Esophagus (tissue), 2 donors: Measurements from ENCODE around the gene LAMB1. TPM values are rescaled to one million over a fixed set of nuclear protein-coding genes. Genes with fewer than 3 reads are reported as not detected.

Experiments
- H3K27ac ChIP-seq, 2 donors: one replicate each; pipeline ENCODE4 v1.5.1; 2013; ENCODE audit warnings: low read depth in 2 of 2, mild to moderate bottlenecking in 2 of 2, inconsistent platforms in 1 of 2, low read length in 1 of 2, moderate library complexity in 1 of 2
- H3K27me3 ChIP-seq, 2 donors: one replicate each; pipeline ENCODE4 v1.6.1; 2013; ENCODE audit warnings: low read length in 2 of 2, control low read depth in 1 of 2, mild to moderate bottlenecking in 1 of 2; ENCODE audit not compliant: insufficient read depth in 2 of 2, control insufficient read depth in 1 of 2
- H3K36me3 ChIP-seq, 2 donors: one replicate each; pipeline ENCODE4 v1.6.1; 2013; ENCODE audit warnings: low read length in 1 of 2; ENCODE audit not compliant: control insufficient read depth in 2 of 2, insufficient read depth in 2 of 2
- H3K4me1 ChIP-seq, 2 donors: one replicate each; pipeline ENCODE4 v1.6.1; 2013; ENCODE audit warnings: low read length in 1 of 2; ENCODE audit not compliant: control insufficient read depth in 2 of 2, insufficient read depth in 2 of 2
- H3K4me3 ChIP-seq, 2 donors: one replicate each; pipeline ENCODE4 v1.5.1; 2013; ENCODE audit warnings: low read length in 2 of 2, mild to moderate bottlenecking in 2 of 2, low read depth in 1 of 2, moderate library complexity in 1 of 2
- H3K9me3 ChIP-seq, 2 donors: one replicate each; pipeline ENCODE4 v1.6.1; 2013; ENCODE audit warnings: mild to moderate bottlenecking in 2 of 2, low read depth in 1 of 2, low read length in 1 of 2, moderate library complexity in 1 of 2; ENCODE audit not compliant: control insufficient read depth in 2 of 2, insufficient read depth in 1 of 2
- whole genome bisulfite sequencing, 2 donors: extraction: QIAGEN DNeasy Blood & Tissue Kit; methylation state at CpG; one replicate each; pipeline ENCODE4 v1.1.7; 2013; 5-methylcytosine and 5-hydroxymethylcytosine counted together
- polyA plus RNA-seq, 2 donors: library from polyadenylated mRNA; stranded (reverse); fragments of 200-250 nt; gene quantifications; one replicate each; pipeline ENCODE4 v1.2.3, GENCODE V29; 2013
- donor health status: healthy with polysubstance abuse.
- donor health status: Bipolar disorder and iron deficiency.

Gene LAMB1
- polyA plus RNA-seq, 2 donors, result 25.2 to 27.5 TPM

DNA sequence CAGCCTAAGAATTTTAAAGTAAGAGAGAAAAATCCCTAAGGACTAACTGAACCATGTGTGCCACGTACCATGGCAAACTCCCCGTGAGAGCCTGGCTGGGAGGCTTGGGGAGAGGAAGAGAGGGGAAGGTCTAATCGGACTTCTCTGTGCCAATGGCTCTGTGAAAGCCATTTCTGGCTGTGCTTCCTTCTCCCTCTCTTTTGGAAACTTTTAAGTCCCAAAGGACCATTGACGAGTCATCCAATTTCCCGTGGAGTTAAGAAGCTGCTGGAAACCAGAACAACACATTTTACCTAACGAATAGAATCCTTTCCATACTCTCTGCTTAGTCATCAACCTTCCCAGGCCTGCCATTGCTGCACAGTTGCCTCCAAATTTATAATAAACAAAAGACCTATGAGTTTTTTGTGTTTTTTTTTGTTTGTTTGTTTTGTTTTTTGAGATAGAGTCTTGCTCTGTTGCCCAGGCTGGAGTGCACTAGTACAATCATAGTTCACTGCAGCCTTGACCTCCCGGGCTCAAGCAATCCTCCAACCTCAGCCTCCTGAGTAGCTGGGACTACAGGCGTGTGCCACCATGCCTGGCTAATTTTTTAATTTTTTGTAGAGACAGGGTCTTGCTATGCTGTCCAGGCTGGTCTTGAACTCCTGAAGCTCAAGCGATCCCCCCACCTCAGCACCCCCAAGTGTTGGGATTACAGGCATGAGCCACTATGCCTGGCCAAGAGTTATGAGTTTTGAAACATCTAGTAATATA lies 13.2 kb downstream of the LAMB1 start:
- 70 to 73% methylated on average over 9 of the region's 9 CpGs for WGBS, 2 donors

DNA sequence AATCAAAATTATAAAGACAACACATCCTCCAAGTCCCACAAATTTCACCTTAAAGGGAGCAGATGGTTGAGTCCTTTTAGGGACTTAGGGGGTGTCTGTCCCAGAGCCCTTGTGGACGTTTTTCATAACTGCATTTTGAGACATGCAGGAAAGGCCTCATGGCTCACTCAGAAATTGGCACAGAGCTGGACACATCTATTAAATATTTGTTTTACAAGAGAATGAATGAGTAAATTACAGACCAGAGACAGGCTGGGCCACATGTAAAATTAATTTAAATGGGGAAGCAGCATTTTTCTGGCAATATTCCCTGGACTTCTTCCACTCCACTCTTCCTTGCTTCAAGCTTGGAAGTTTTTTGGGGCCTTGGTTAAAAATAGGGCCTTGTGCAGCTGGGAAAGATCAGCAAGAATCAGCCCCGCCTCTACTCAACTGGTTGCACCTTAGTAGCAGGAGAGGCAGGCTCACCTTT lies 20.0 kb downstream of the LAMB1 start:
- WGBS, 2 donors, result 37 to 39% methylated on average over 2 of the region's 2 CpGs

More for the DNA sequence above, 13.2 kb downstream of the LAMB1 start:
- H3K4me3 ChIP-seq, result no peak overlapping the region
- no peaks in the 10 kb centered on the region for H3K27me3 ChIP-seq
- peaks cover 0 to 5% of the 10 kb centered on the region in 2 donors for H3K36me3 ChIP-seq
- peaks cover 0 to 3% of the 10 kb centered on the region in 2 donors for H3K4me1 ChIP-seq
- peak overlapping the region in 1 of 2 donors; percentile 1 for H3K27ac ChIP-seq
- no peaks in the 10 kb centered on the region for H3K9me3 ChIP-seq

GRCh38 chr7:107982042-107982840 lies 20.7 kb downstream of the LAMB1 start:
- no peak overlapping the region for H3K27ac ChIP-seq
- H3K27me3 ChIP-seq, result no peaks in the 10 kb centered on the region
- no peaks in the 10 kb centered on the region for H3K9me3 ChIP-seq
- H3K4me3 ChIP-seq, result no peak overlapping the region
- H3K36me3 ChIP-seq, result peaks cover 0 to 4% of the 10 kb centered on the region in 2 donors
- H3K4me1 ChIP-seq, result no peaks in the 10 kb centered on the region
- 71 to 77% methylated on average over 9 of the region's 9 CpGs for WGBS, 2 donors

More for the DNA sequence above, 20.0 kb downstream of the LAMB1 start:
- no peak overlapping the region for H3K4me3 ChIP-seq
- no peaks in the 10 kb centered on the region for H3K9me3 ChIP-seq
- peaks cover 0 to 2% of the 10 kb centered on the region in 2 donors for H3K36me3 ChIP-seq
- H3K27ac ChIP-seq, result no peak overlapping the region
- no peaks in the 10 kb centered on the region for H3K4me1 ChIP-seq
- H3K27me3 ChIP-seq, result no peaks in the 10 kb centered on the region

DNA sequence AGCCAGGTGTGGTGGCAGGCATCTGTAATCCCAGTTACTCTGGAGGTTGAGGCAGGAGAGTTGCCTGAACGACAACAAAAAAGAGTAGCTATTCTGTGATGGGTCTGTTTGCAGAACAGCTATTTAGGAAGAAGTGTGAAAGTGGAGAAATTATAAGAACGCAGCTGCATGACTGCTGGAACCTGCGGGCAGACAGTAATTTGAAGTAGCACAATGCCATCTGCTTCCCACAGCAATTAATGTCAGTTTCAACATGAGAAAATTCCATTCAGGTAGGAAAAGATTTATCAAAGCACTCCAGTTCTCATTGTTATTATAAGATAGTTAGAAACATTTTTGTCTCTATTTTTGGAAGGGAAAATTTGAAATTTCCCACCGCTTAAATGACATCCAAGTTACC lies 21.5 kb downstream of the LAMB1 start:
- H3K4me1 ChIP-seq, result no peaks in the 10 kb centered on the region
- no peaks in the 10 kb centered on the region for H3K27me3 ChIP-seq
- H3K27ac ChIP-seq, result no peak overlapping the region
- H3K4me3 ChIP-seq, result no peak overlapping the region
- 75 to 78% methylated on average over 4 of the region's 4 CpGs for WGBS, 2 donors
- H3K36me3 ChIP-seq, result peaks cover 2 to 6% of the 10 kb centered on the region in 2 donors
- no peaks in the 10 kb centered on the region for H3K9me3 ChIP-seq

DNA sequence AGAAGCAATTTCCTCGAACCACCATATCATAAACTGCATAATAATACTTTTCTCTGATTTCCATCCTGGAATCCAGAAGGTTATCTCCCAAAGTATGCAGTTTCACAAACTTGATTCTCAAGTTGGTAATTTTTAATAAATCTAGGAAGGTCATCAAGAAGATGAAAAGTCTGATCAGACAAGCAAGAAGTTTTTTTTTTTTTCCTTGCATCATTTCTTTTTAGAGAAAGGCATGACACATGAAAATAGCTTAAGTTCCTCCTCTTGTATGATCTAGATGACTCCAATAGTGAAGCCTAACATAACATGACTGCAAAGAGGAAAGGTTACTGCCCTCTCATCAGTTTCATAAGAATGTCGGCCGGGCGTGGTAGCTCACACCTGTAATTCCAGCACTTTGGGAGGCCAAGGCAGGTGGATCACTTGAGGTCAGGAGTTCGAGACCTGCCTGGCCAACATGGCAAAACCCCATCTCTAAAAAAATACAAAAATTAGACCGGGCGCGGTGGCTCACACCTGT lies 22.2 kb downstream of the LAMB1 start:
- H3K36me3 ChIP-seq, result peaks cover 2 to 7% of the 10 kb centered on the region in 2 donors
- H3K27me3 ChIP-seq, result no peaks in the 10 kb centered on the region
- H3K4me1 ChIP-seq, result no peaks in the 10 kb centered on the region
- 95 to 96% methylated on average over 8 of the region's 8 CpGs for WGBS, 2 donors
- no peak overlapping the region for H3K27ac ChIP-seq
- H3K9me3 ChIP-seq, result no peaks in the 10 kb centered on the region
- H3K4me3 ChIP-seq, result no peak overlapping the region

- WGBS, 2 donors, result 53 to 73% methylated on average over 3 of the region's 3 CpGs
- H3K36me3 ChIP-seq, result peaks cover 2 to 11% of the 10 kb centered on the region in 2 donors
- H3K4me1 ChIP-seq, result no peaks in the 10 kb centered on the region
- no peak overlapping the region for H3K27ac ChIP-seq
- H3K27me3 ChIP-seq, result no peaks in the 10 kb centered on the region
- no peak overlapping the region for H3K4me3 ChIP-seq
- H3K9me3 ChIP-seq, result no peaks in the 10 kb centered on the region
Observed at GRCh38 chr7:107980171-107980570, 22.8 kb downstream of the LAMB1 start.

DNA sequence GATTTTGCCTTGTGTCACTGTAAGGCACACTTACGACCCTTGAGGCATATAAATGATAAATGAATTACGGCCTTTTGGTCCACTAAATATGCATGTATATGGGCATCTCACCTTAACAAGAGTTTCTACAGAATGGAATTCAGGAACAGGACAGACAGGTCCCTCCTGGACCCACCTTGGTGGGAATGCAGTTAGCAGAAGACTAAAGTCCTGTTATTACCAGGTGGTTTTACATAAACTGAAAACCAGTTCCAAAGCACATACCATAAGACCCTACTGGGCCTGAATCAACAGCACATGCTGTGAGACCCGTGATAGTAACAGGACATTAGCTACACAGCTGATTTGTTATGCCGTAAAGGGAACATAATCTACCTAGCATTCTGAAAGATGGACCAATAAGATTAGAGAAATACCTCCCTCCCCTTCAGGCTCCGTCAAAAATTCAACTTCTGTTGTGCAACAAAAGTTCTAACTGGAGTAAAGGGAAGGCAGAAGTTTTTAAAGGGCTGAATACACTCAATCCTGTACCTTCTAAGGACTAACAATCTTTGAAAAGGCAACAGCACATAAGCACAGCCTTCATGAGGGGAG lies 24.0 kb downstream of the LAMB1 start:
- WGBS, 2 donors, result 92% methylated on average over 5 of the region's 5 CpGs

DNA sequence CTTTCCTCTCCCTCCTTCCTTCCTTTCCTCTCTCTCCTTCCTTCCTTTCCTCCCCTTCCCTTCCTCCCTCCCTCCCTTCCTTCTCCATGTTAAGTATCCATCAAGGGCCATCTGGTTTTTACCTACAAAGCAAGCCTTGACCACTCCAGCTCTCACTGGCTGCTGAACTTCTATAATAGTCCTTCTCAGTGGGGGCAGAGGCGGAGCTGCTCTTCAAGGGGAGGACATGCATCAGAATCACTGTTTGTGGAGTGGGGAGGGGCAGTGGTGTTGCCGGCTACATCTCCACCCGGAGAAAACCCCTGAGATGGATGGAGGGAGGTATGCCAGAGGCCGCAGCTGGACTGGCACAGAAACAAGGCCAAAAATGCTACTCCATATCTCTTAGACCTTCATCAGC lies 25.9 kb downstream of the LAMB1 start:
- H3K27ac ChIP-seq, result no peak overlapping the region
- 89 to 93% methylated on average over 4 of the region's 4 CpGs for WGBS, 2 donors
- H3K9me3 ChIP-seq, result no peaks in the 10 kb centered on the region
- H3K4me3 ChIP-seq, result no peak overlapping the region
- H3K4me1 ChIP-seq, result no peaks in the 10 kb centered on the region
- H3K27me3 ChIP-seq, result no peaks in the 10 kb centered on the region
- peaks cover 2 to 11% of the 10 kb centered on the region in 2 donors for H3K36me3 ChIP-seq

More for the DNA sequence above, 24.0 kb downstream of the LAMB1 start:
- H3K36me3 ChIP-seq, result peaks cover 2 to 11% of the 10 kb centered on the region in 2 donors
- no peaks in the 10 kb centered on the region for H3K27me3 ChIP-seq
- no peak overlapping the region for H3K4me3 ChIP-seq
- no peaks in the 10 kb centered on the region for H3K4me1 ChIP-seq
- H3K9me3 ChIP-seq, result no peaks in the 10 kb centered on the region
- no peak overlapping the region for H3K27ac ChIP-seq

DNA sequence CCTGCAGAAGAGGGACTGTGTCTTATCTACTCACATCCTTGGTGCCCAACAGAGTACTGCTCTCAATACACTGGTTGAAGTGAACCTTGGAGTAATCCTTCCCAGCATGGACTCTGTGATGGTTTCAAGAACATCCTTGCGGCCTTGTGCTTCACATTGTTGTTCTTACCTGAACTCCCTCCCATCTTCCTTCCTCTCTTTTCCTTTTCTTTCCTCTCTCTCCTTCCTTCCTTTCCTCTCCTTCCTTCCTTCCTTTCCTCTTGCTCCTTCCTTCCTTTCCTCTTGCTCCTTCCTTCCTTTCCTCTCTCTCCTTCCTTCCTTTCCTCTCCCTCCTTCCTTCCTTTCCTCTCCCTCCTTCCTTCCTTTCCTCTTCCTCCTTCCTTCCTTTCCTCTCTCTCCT lies 26.3 kb downstream of the LAMB1 start:
- Histone ChIP-seq H3K36me3 (peaks cover 2 to 11% of the 10 kb centered on the region in 2 donors), H3K4me1 (no peaks in the 10 kb centered on the region), H3K4me3 (no peak overlapping the region), H3K27me3 (no peaks in the 10 kb centered on the region), H3K9me3 (no peaks in the 10 kb centered on the region), H3K27ac (no peak overlapping the region)
- 90 to 95% methylated on average over 1 of the region's 1 CpG for WGBS, 2 donors
